H9 (cell line): ENCODE results near the gene CAMK2B. TPM values are rescaled to one million over a fixed set of nuclear protein-coding genes. Genes with fewer than 3 reads are reported as not detected.

Experiments used
- DNase-seq: peaks from one replicate; pipeline ENCODE4 v3.0.0-alpha.2; 2017
- H2AFZ ChIP-seq: one replicate; pipeline ENCODE4 v1.6.1; 2013; ENCODE audit warnings: mild to moderate bottlenecking, low read length, control low read depth, moderate library complexity
- H2AK5ac ChIP-seq: 2 replicates; pipeline ENCODE4 v1.6.1; 2013; ENCODE audit warnings: low read length, control low read depth, mixed read lengths; ENCODE audit not compliant: insufficient read length
- H2BK120ac ChIP-seq: one replicate; pipeline ENCODE4 v1.6.1; 2013; ENCODE audit warnings: low read depth, mild to moderate bottlenecking, low read length, control low read depth, inconsistent platforms; ENCODE audit not compliant: poor library complexity, severe bottlenecking
- H2BK12ac ChIP-seq: 2 replicates; pipeline ENCODE4 v1.6.1; 2013; ENCODE audit warnings: low read length, control low read depth, mixed read lengths, low read depth; ENCODE audit not compliant: insufficient read length
- H2BK15ac ChIP-seq: 2 replicates; pipeline ENCODE4 v1.6.1; 2013; ENCODE audit warnings: low read depth, low read length, control low read depth
- H2BK20ac ChIP-seq: one replicate; pipeline ENCODE4 v1.6.1; 2013; ENCODE audit warnings: low read depth, mild to moderate bottlenecking, low read length, control low read depth, inconsistent platforms; ENCODE audit not compliant: poor library complexity, severe bottlenecking
- H2BK5ac ChIP-seq: 2 replicates; pipeline ENCODE4 v1.6.1; 2013; ENCODE audit warnings: low read length, control low read depth, mixed read lengths; ENCODE audit not compliant: insufficient read length
- H3K14ac ChIP-seq: 2 replicates; pipeline ENCODE4 v1.6.1; 2013; ENCODE audit warnings: low read length, control low read depth; ENCODE audit not compliant: insufficient read depth
- H3K18ac ChIP-seq: 2 replicates; pipeline ENCODE4 v1.6.1; 2013; ENCODE audit warnings: low read depth, mild to moderate bottlenecking, mixed read lengths, low read length, control low read depth; ENCODE audit not compliant: insufficient read length
- H3K23ac ChIP-seq: 2 replicates; pipeline ENCODE4 v1.6.1; 2013; ENCODE audit warnings: low read length, control low read depth, mixed read lengths, low read depth; ENCODE audit not compliant: insufficient read length
- H3K23me2 ChIP-seq: 2 replicates; pipeline ENCODE4 v1.6.1; 2013; ENCODE audit warnings: low read depth, mild to moderate bottlenecking, mixed read lengths, low read length, control low read depth; ENCODE audit not compliant: insufficient read length, poor library complexity, severe bottlenecking
- H3K27ac ChIP-seq: 2 replicates; pipeline ENCODE4 v1.5.1; 2013; ENCODE audit warnings: low read length, control low read depth, mixed read lengths, low read depth; ENCODE audit not compliant: insufficient read length
- H3K27me3 ChIP-seq: 2 replicates; pipeline ENCODE4 v1.6.1; 2013; ENCODE audit warnings: low read length, control low read depth, inconsistent platforms; ENCODE audit not compliant: insufficient read depth
- H3K4ac ChIP-seq: 2 replicates; pipeline ENCODE4 v1.6.1; 2013; ENCODE audit warnings: low read depth, mild to moderate bottlenecking, control low read depth, inconsistent platforms, low read length, moderate library complexity
- H3K4me1 ChIP-seq: 2 replicates; pipeline ENCODE4 v1.6.1; 2013; ENCODE audit warnings: low read length, control low read depth, inconsistent platforms; ENCODE audit not compliant: insufficient read depth
- H3K4me2 ChIP-seq: 2 replicates; pipeline ENCODE4 v1.6.1; 2013; ENCODE audit warnings: low read length, control low read depth, mixed read lengths; ENCODE audit not compliant: insufficient read length, insufficient read depth
- H3K56ac ChIP-seq: 2 replicates; pipeline ENCODE4 v1.6.1; 2013; ENCODE audit warnings: low read depth, mild to moderate bottlenecking, mixed read lengths, low read length, control low read depth; ENCODE audit not compliant: insufficient read length
- H3K79me1 ChIP-seq: 2 replicates; pipeline ENCODE4 v1.6.1; 2013; ENCODE audit warnings: low read depth, mild to moderate bottlenecking, moderate library complexity, low read length, control low read depth, inconsistent platforms; ENCODE audit not compliant: insufficient read depth, poor library complexity, severe bottlenecking
- H3K79me2 ChIP-seq: 2 replicates; pipeline ENCODE4 v1.6.1; 2013; ENCODE audit warnings: low read length, control low read depth, inconsistent platforms; ENCODE audit not compliant: insufficient read depth
- H3K9ac ChIP-seq: 2 replicates; pipeline ENCODE4 v1.6.1; 2013; ENCODE audit warnings: low read length, control low read depth, mixed read lengths; ENCODE audit not compliant: insufficient read length; ENCODE audit errors: extremely low read depth
- H3K9me3 ChIP-seq: one replicate; pipeline ENCODE4 v1.6.1; 2013; ENCODE audit warnings: low read depth, low read length, inconsistent platforms; ENCODE audit not compliant: control insufficient read depth
- H3T11ph ChIP-seq: one replicate; pipeline ENCODE4 v1.6.1; 2013; ENCODE audit warnings: mild to moderate bottlenecking, low read length, control low read depth, inconsistent platforms
- H4K20me1 ChIP-seq: one replicate; pipeline ENCODE4 v1.6.1; 2013; ENCODE audit not compliant: control insufficient read depth, insufficient read length, insufficient read depth
- H4K5ac ChIP-seq: 2 replicates; pipeline ENCODE4 v1.6.1; 2013; ENCODE audit warnings: low read depth, mild to moderate bottlenecking, mixed read lengths, low read length, control low read depth; ENCODE audit not compliant: insufficient read length
- H4K8ac ChIP-seq: replicated peaks from 2 replicates; pipeline ENCODE4 v1.6.1; 2013; ENCODE audit warnings: low read length, control low read depth, mixed read lengths, low read depth; ENCODE audit not compliant: insufficient read length
- H4K91ac ChIP-seq: 2 replicates; pipeline ENCODE4 v1.6.1; 2013; ENCODE audit warnings: low read depth, mild to moderate bottlenecking, moderate library complexity, mixed read lengths, low read length, control low read depth; ENCODE audit not compliant: insufficient read length
- H3K27ac Mint-ChIP-seq, 3 experiments: 2 replicates in 2 of 3; 3 replicates in 1 of 3; pipeline ENCODE4 v1.8.0; 2020 to 2021; ENCODE audit warnings: mixed read lengths in 3 of 3, mild to moderate bottlenecking in 1 of 3, moderate library complexity in 1 of 3
- H3K27me3 Mint-ChIP-seq: 2 replicates; pipeline ENCODE4 v1.8.0; 2021; ENCODE audit warnings: low read depth, mild to moderate bottlenecking, moderate library complexity, mixed read lengths
- H3K36me3 Mint-ChIP-seq, 3 experiments: 2 replicates in 2 of 3; 3 replicates in 1 of 3; pipeline ENCODE4 v1.8.0; 2020 to 2021; ENCODE audit warnings: low read depth in 3 of 3, mixed read lengths in 3 of 3; ENCODE audit not compliant: insufficient read depth in 1 of 3
- H3K4me1 Mint-ChIP-seq, 2 experiments: 2 replicates each; pipeline ENCODE4 v1.8.0; 2020; ENCODE audit warnings: mixed read lengths in 2 of 2
- H3K4me3 Mint-ChIP-seq, 2 experiments: 2 replicates in 1 of 2; 3 replicates in 1 of 2; pipeline ENCODE4 v1.8.0; 2020 to 2021; ENCODE audit warnings: mild to moderate bottlenecking in 2 of 2, mixed read lengths in 2 of 2, moderate library complexity in 1 of 2
- H3K9me3 Mint-ChIP-seq, 2 experiments: 2 replicates in 1 of 2; 3 replicates in 1 of 2; pipeline ENCODE4 v1.8.0; 2020; ENCODE audit warnings: mild to moderate bottlenecking in 2 of 2, mixed read lengths in 2 of 2, moderate library complexity in 1 of 2
- WGBS: extraction: QIAGEN DNeasy Blood & Tissue Kit; methylation state at CpG from one replicate; pipeline ENCODE4 v1.1.7; 2013; ENCODE audit warnings: missing lambda C conversion rate, low lambda C conversion rate, mixed read lengths; ENCODE audit not compliant: insufficient read length; ENCODE audit errors: extremely low coverage; 5-methylcytosine and 5-hydroxymethylcytosine counted together
- total RNA-seq: library from RNA; stranded (reverse); gene quantifications from 2 replicates; pipeline ENCODE4 v1.2.1, GENCODE V29; 2021
- TF ChIP-seq, protein P1 (sequence below): fragments of 200-600 bp; sonication (generic); conservative IDR thresholded peaks from 3 replicates; pipeline ENCODE4 v1.8.0; 2021; ENCODE audit warnings: antibody characterized with exemption, mild to moderate bottlenecking

The CAMK2B gene
- total RNA-seq, 1 experiment from 2014 or later = 0.17 TPM

DNA sequence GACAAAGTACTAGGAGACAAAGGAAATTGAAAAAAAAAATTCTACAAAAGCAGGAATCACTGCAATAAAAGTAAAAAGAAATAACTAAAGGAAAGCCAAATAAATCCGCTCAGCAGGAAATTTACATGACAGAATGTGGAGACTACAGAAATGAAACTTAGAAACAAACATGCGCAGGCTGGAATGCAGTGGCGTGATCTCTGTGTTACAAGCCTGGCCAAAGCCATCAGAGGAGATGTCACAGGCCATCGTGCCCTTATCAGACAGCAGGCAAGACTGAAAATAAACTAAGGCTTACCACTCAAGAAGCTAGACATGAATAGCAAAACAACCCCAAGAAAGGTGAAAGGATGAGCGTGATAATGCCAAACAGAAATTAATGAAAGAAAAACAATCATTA lies 6.3 kb upstream of the CAMK2B start:
- Histone ChIP-seq H3K79me1 (no peaks in the 10 kb centered on the region), H2AFZ (no peak overlapping the region), H3K56ac (no peak overlapping the region), H3K18ac (no peak overlapping the region), H4K5ac (no peak overlapping the region), H2BK120ac (no peak overlapping the region), H4K8ac (no peak overlapping the region), H3K23me2 (no peaks in the 10 kb centered on the region), H3K4me2 (no peak overlapping the region), H3K79me2 (no peaks in the 10 kb centered on the region), H2BK15ac (no peak overlapping the region), H2BK5ac (no peak overlapping the region), H4K20me1 (no peaks in the 10 kb centered on the region), H2BK12ac (no peak overlapping the region), H2AK5ac (no peak overlapping the region), H3K9ac (no peak overlapping the region), H2BK20ac (no peak overlapping the region), H3K14ac (no peak overlapping the region), H3K27me3 (peaks cover 6% of the 10 kb centered on the region; the same call in 1 of the 2 replicates), H3K27ac (no peak overlapping the region), H3T11ph (no peak overlapping the region), H3K4me1 (no peaks in the 10 kb centered on the region), H3K9me3 (no peaks in the 10 kb centered on the region), H3K4ac (no peak overlapping the region), H4K91ac (no peak overlapping the region), H3K23ac (no peak overlapping the region)
- TF ChIP-seq, protein P1, sequence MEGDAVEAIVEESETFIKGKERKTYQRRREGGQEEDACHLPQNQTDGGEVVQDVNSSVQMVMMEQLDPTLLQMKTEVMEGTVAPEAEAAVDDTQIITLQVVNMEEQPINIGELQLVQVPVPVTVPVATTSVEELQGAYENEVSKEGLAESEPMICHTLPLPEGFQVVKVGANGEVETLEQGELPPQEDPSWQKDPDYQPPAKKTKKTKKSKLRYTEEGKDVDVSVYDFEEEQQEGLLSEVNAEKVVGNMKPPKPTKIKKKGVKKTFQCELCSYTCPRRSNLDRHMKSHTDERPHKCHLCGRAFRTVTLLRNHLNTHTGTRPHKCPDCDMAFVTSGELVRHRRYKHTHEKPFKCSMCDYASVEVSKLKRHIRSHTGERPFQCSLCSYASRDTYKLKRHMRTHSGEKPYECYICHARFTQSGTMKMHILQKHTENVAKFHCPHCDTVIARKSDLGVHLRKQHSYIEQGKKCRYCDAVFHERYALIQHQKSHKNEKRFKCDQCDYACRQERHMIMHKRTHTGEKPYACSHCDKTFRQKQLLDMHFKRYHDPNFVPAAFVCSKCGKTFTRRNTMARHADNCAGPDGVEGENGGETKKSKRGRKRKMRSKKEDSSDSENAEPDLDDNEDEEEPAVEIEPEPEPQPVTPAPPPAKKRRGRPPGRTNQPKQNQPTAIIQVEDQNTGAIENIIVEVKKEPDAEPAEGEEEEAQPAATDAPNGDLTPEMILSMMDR = no peak
- peaks cover 40% of the 10 kb centered on the region for H3K27me3 Mint-ChIP-seq
- no CpG with 5 or more reads among the region's 5 CpGs for WGBS
- H3K9me3 Mint-ChIP-seq = no peaks in the 10 kb centered on the region
- H3K36me3 Mint-ChIP-seq = no peaks in the 10 kb centered on the region
- no peak overlapping the region for H3K27ac Mint-ChIP-seq
- H3K4me1 Mint-ChIP-seq = peaks cover 6% of the 10 kb centered on the region in 2 experiments; a peak in 3 of 4 replicates
- no peak overlapping the region for H3K4me3 Mint-ChIP-seq
- no peak for DNase-seq
